Central memory CD8-positive, alpha-beta T cell (primary cell): ENCODE results near the gene RPGRIP1L.

Experiments
- ATAC-seq: fragments of 150-1000 bp; cut with Tn5 transposase; replicated peaks from 2 replicates; pipeline ENCODE4 v1.10.0; 2022; ENCODE audit warnings: mild to moderate bottlenecking, moderate FRiP score, moderate number of reproducible peaks; ENCODE audit not compliant: poor library complexity, severe bottlenecking; ENCODE audit errors: extremely low read depth
- DNase-seq, 2 donors: peaks; one replicate each; pipeline ENCODE4 v3.0.0; 2021; ENCODE audit warnings: low spot score in 2 of 2
- H3K27ac Mint-ChIP-seq: one replicate; pipeline ENCODE4 v1.8.0; 2022; ENCODE audit warnings: low read depth, mild to moderate bottlenecking, moderate library complexity, mixed read lengths
- H3K27me3 Mint-ChIP-seq: one replicate; pipeline ENCODE4 v1.8.0; 2022; ENCODE audit warnings: mixed read lengths
- H3K36me3 Mint-ChIP-seq: one replicate; pipeline ENCODE4 v1.8.0; 2022; ENCODE audit warnings: mild to moderate bottlenecking, moderate library complexity, mixed read lengths; ENCODE audit not compliant: insufficient read depth
- H3K4me1 Mint-ChIP-seq: one replicate; pipeline ENCODE4 v1.8.0; 2022; ENCODE audit warnings: mixed read lengths
- H3K4me3 Mint-ChIP-seq: one replicate; pipeline ENCODE4 v1.8.0; 2022; ENCODE audit warnings: mild to moderate bottlenecking, moderate library complexity, mixed read lengths
- H3K9me3 Mint-ChIP-seq: one replicate; pipeline ENCODE4 v1.8.0; 2022; ENCODE audit warnings: mixed read lengths

Gene RPGRIP1L

DNA sequence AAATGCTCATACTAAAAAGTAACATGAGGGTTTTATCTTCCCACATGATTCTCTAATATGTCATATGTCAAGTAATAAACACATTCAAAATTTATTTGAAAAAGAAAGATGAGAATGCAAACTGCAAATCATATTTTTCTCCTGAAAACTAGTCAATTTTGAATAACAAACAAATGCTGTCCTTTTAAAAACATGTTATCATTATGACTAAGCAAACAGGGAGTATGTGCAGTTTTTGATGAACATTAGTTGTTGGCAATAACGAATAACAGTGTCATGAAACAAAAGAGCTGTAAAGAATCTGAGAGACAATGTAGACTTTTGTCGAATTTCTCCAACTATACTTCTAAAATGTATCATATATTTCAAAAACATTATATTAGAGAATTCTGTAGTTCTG, 34.8 kb downstream of the RPGRIP1L start:
- H3K27me3 Mint-ChIP-seq = no peaks in the 10 kb centered on the region
- H3K4me3 Mint-ChIP-seq = no peak overlapping the region
- no peaks in the 10 kb centered on the region for H3K36me3 Mint-ChIP-seq
- no peak for ATAC-seq
- H3K4me1 Mint-ChIP-seq = no peaks in the 10 kb centered on the region
- no peak overlapping the region for H3K27ac Mint-ChIP-seq
- H3K9me3 Mint-ChIP-seq = no peaks in the 10 kb centered on the region
- DNase-seq = no peak

GRCh38 chr16:53666786-53667415, 36.8 kb downstream of the RPGRIP1L start:
- DNase-seq (no peak), ATAC-seq (no peak)
- no peaks in the 10 kb centered on the region for H3K36me3 Mint-ChIP-seq
- no peaks in the 10 kb centered on the region for H3K27me3 Mint-ChIP-seq
- no peaks in the 10 kb centered on the region for H3K9me3 Mint-ChIP-seq
- no peak overlapping the region for H3K27ac Mint-ChIP-seq
- no peaks in the 10 kb centered on the region for H3K4me1 Mint-ChIP-seq
- no peak overlapping the region for H3K4me3 Mint-ChIP-seq

DNA sequence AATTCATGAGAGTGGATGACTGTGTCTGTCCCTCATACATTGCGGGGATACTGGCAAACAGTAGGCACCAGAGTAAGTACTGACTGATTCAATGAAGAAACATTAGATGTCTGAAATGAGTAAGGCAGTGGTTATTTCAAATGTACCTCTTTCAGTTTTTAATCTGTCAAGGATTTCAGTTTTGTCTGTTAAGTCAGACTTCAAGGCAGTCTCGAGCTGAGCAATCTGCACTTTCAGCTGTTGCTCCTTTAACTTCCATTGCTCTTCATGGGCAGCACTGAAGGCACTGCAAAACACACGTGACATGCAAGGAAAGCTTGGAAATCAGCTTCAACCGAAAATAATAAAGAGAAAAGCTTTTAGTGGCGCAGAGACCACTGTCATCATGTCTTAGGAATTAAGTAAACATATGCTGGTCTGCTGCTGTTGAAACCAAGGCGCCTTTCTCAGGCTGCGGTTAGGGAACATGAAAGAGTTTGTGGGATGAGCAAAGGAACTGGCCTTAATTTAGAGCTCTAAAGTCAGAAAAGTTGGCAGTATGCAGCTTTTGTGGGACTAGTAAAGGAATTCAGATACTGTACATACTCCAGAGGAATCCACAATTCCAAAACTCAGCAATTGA, 38.8 kb downstream of the RPGRIP1L start:
- DNase-seq (no peak), ATAC-seq (no peak)
- no peaks in the 10 kb centered on the region for H3K9me3 Mint-ChIP-seq
- H3K27ac Mint-ChIP-seq = no peak overlapping the region
- no peaks in the 10 kb centered on the region for H3K4me1 Mint-ChIP-seq
- peaks cover 2% of the 10 kb centered on the region for H3K36me3 Mint-ChIP-seq
- H3K27me3 Mint-ChIP-seq = no peaks in the 10 kb centered on the region
- no peak overlapping the region for H3K4me3 Mint-ChIP-seq

- H3K4me3 Mint-ChIP-seq = no peak overlapping the region
- no peak for ATAC-seq
- H3K9me3 Mint-ChIP-seq = no peaks in the 10 kb centered on the region
- no peak overlapping the region for H3K27ac Mint-ChIP-seq
- DNase-seq = no peak
- H3K36me3 Mint-ChIP-seq = peaks cover 2% of the 10 kb centered on the region
- no peaks in the 10 kb centered on the region for H3K4me1 Mint-ChIP-seq
- H3K27me3 Mint-ChIP-seq = no peaks in the 10 kb centered on the region
These were observed 41.6 kb downstream of the RPGRIP1L start for GRCh38 chr16:53662072-53662471.

DNA sequence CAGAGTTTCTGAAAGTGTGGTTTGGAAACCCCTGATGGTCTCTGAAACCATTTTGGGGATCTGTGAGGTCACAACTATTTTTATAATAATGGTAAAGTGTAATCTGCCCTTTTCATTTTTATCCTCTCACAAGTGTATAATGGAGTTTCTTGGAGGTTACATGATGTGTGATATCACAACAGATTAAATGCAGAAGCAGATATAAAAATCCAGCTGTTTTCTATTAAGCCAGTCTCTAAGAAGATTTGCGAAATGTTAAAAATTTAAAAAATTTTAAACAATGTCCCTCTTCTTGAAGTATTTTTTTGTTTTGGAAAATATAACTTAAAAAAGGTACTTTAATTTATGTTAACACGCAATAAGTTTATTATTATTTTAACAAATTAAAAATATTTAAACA, 48.7 kb downstream of the RPGRIP1L start:
- H3K4me3 Mint-ChIP-seq = no peak overlapping the region
- DNase-seq = no peak
- no peak overlapping the region for H3K27ac Mint-ChIP-seq
- peaks cover 2% of the 10 kb centered on the region for H3K36me3 Mint-ChIP-seq
- no peak for ATAC-seq
- H3K9me3 Mint-ChIP-seq = no peaks in the 10 kb centered on the region
- no peaks in the 10 kb centered on the region for H3K4me1 Mint-ChIP-seq
- H3K27me3 Mint-ChIP-seq = no peaks in the 10 kb centered on the region

- no peak for DNase-seq
- Mint-ChIP-seq H3K27me3 (no peaks in the 10 kb centered on the region), H3K4me3 (no peak overlapping the region), H3K9me3 (no peaks in the 10 kb centered on the region), H3K27ac (no peak overlapping the region), H3K4me1 (no peaks in the 10 kb centered on the region), H3K36me3 (peaks cover 2% of the 10 kb centered on the region)
- no peak for ATAC-seq
These were observed 52.3 kb downstream of the RPGRIP1L start for GRCh38 chr16:53651357-53651756.

- ATAC-seq = no peak
- Mint-ChIP-seq H3K36me3 (no peaks in the 10 kb centered on the region), H3K27ac (no peak overlapping the region)
These were observed 57.2 kb downstream of the RPGRIP1L start for GRCh38 chr16:53646506-53646905.

GRCh38 chr16:53643474-53643873, 60.2 kb downstream of the RPGRIP1L start:
- no peak overlapping the region for H3K4me3 Mint-ChIP-seq
- no peak overlapping the region for H3K27ac Mint-ChIP-seq
- no peaks in the 10 kb centered on the region for H3K36me3 Mint-ChIP-seq
- ATAC-seq (no peak), DNase-seq (no peak)
- H3K9me3 Mint-ChIP-seq = peaks cover 16% of the 10 kb centered on the region
- H3K4me1 Mint-ChIP-seq = no peaks in the 10 kb centered on the region
- H3K27me3 Mint-ChIP-seq = no peaks in the 10 kb centered on the region

More at GRCh38 chr16:53646506-53646905, 57.2 kb downstream of the RPGRIP1L start:
- Mint-ChIP-seq H3K4me1 (no peaks in the 10 kb centered on the region), H3K9me3 (peaks cover 16% of the 10 kb centered on the region), H3K27me3 (no peaks in the 10 kb centered on the region), H3K4me3 (no peak overlapping the region)
- no peak for DNase-seq

DNA sequence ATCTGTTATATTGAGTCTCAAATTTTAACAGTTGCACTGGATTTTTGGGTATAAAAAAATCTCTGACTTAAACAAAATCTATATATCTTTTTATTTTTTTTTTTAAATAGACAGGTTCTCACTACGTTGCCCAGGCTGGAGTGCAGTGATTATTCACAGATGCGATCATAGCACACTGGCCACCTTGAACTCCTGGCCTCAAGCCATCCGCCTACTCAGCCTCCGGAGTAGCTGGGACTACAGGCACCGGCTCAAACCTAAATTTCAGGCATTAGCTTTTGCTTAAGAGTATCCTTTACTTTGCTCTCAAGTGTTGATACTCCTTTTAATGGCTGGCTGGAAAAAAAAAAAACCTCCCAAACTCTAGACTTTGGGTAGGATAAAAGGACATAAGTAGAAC, 61.6 kb downstream of the RPGRIP1L start:
- Mint-ChIP-seq H3K4me3 (no peak overlapping the region), H3K27me3 (no peaks in the 10 kb centered on the region), H3K36me3 (no peaks in the 10 kb centered on the region), H3K9me3 (peaks cover 16% of the 10 kb centered on the region), H3K4me1 (no peaks in the 10 kb centered on the region), H3K27ac (no peak overlapping the region)
- ATAC-seq = no peak
- DNase-seq = no peak

DNA sequence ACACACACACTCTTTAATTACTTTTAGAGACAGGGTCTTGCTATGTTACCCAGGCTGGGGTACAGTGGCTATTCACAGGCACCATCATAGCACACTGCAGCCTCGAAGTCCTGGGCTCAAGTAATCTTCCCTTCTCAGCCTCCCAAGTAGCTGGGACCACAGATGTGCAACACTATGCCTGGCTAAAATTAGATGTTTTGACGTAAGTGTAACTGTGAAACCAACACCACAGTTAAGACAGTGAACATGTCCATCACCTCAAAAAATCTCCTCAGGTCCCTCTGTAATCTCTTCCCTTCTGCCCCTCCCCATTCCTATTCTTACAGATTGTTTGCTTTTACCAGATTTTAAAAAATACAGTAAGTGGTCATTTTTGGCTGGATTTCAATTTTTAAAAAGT, 66.7 kb downstream of the RPGRIP1L start:
- no peaks in the 10 kb centered on the region for H3K9me3 Mint-ChIP-seq
- H3K36me3 Mint-ChIP-seq = no peaks in the 10 kb centered on the region
- ATAC-seq (no peak), DNase-seq (no peak)
- no peaks in the 10 kb centered on the region for H3K27me3 Mint-ChIP-seq
- H3K4me1 Mint-ChIP-seq = no peaks in the 10 kb centered on the region
- no peak overlapping the region for H3K27ac Mint-ChIP-seq
- no peak overlapping the region for H3K4me3 Mint-ChIP-seq

DNA sequence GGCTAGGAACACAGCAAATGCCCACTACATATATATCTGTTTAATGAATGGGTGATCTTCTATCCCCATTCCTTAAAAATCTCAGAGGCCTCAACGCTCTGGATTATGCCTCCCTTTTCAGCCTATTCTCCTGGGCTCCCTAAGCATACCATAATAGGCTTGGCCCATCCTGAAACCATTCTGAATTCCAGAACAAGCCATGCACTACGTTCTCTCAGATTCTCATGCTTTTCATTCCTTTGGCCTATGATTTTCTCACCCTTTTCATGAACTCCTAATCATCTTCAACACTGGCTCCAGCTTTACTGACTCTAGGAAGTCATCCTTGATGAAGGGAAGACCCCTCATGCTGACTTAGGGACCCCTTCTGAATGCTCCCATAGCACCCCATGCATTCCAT, 71.1 kb downstream of the RPGRIP1L start:
- H3K4me1 Mint-ChIP-seq = no peaks in the 10 kb centered on the region
- DNase-seq = no peak
- no peak overlapping the region for H3K27ac Mint-ChIP-seq
- no peaks in the 10 kb centered on the region for H3K36me3 Mint-ChIP-seq
- H3K27me3 Mint-ChIP-seq = no peaks in the 10 kb centered on the region
- H3K4me3 Mint-ChIP-seq = no peak overlapping the region
- H3K9me3 Mint-ChIP-seq = no peaks in the 10 kb centered on the region
- ATAC-seq = no peak

GRCh38 chr16:53631236-53632025, 72.2 kb downstream of the RPGRIP1L start:
- Mint-ChIP-seq H3K36me3 (no peaks in the 10 kb centered on the region), H3K9me3 (no peaks in the 10 kb centered on the region), H3K27ac (no peak overlapping the region), H3K27me3 (no peaks in the 10 kb centered on the region), H3K4me1 (no peaks in the 10 kb centered on the region), H3K4me3 (no peak overlapping the region)
- ATAC-seq = no peak
- DNase-seq = no peak
